Parathyroid adenoma (tissue), 2 donors: ENCODE measurements around the gene AJAP1.

ENCODE experiments used
- H2AFZ ChIP-seq: fragments of 300-600 bp; sonication (generic); one replicate; pipeline ENCODE4 v1.7.0; 2017; ENCODE audit warnings: antibody characterized with exemption, mild to moderate bottlenecking
- H3K27ac ChIP-seq: fragments of 300-600 bp; sonication (generic); one replicate; pipeline ENCODE4 v1.7.0; 2017
- H3K27me3 ChIP-seq: fragments of 300-600 bp; sonication (generic); one replicate; pipeline ENCODE4 v1.7.0; 2017; ENCODE audit warnings: low read length; ENCODE audit not compliant: control insufficient read depth, insufficient read depth
- H3K36me3 ChIP-seq: fragments of 300-600 bp; sonication (generic); one replicate; pipeline ENCODE4 v1.7.0; 2017; ENCODE audit warnings: low read length; ENCODE audit not compliant: control insufficient read depth, insufficient read depth
- H3K4me1 ChIP-seq: fragments of 300-600 bp; sonication (generic); one replicate; pipeline ENCODE4 v1.7.0; 2017; ENCODE audit warnings: control low read depth
- H3K4me2 ChIP-seq: fragments of 300-600 bp; sonication (generic); one replicate; pipeline ENCODE4 v1.7.0; 2017; ENCODE audit warnings: low read length
- H3K4me3 ChIP-seq: fragments of 300-600 bp; sonication (generic); one replicate; pipeline ENCODE4 v1.7.0; 2017; ENCODE audit warnings: low read depth, low read length
- H3K79me2 ChIP-seq: fragments of 300-600 bp; sonication (generic); one replicate; pipeline ENCODE4 v1.7.0; 2017; ENCODE audit warnings: control low read depth
- H3K9ac ChIP-seq: fragments of 300-600 bp; sonication (generic); one replicate; pipeline ENCODE4 v1.7.0; 2017; ENCODE audit warnings: mild to moderate bottlenecking
- H3K9me3 ChIP-seq: fragments of 300-600 bp; sonication (generic); one replicate; pipeline ENCODE4 v1.7.0; 2017; ENCODE audit warnings: low read length; ENCODE audit not compliant: control insufficient read depth
- TF ChIP-seq, protein P1 (sequence below): fragments of 300-600 bp; sonication (generic); IDR thresholded peaks from one replicate; pipeline ENCODE4 v1.7.0; 2017; ENCODE audit warnings: antibody characterized with exemption, mild to moderate bottlenecking
- donor health status: primary hyperparathyroidism.

The AJAP1 gene

DNA sequence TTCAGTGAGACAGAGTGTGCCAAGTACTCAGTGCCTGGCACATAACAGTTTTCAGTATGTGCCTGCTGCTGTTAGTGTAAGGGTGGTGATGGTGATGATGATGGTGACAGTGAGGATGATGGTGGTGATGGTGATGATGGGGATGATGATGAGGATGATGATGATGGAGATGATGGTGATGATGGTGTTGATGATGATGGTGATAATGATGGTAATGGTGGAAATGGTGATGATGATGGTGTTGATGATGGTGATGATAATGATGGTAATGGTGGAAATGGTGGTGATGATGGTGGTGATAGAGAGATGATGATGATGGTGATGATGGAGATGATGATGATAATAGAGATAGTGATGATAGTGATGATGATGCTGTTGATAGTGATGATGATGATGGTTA is 62.0 kb downstream of the AJAP1 start:
- Histone ChIP-seq H3K27ac (no peak overlapping the region), H3K9me3 (no peaks in the 10 kb centered on the region), H3K79me2 (peaks cover 6% of the 10 kb centered on the region), H3K9ac (no peak overlapping the region), H3K36me3 (no peaks in the 10 kb centered on the region), H3K4me1 (no peaks in the 10 kb centered on the region), H3K4me2 (no peak overlapping the region), H3K27me3 (no peaks in the 10 kb centered on the region), H2AFZ (no peak overlapping the region), H3K4me3 (no peak overlapping the region)
- TF ChIP-seq, protein P1, sequence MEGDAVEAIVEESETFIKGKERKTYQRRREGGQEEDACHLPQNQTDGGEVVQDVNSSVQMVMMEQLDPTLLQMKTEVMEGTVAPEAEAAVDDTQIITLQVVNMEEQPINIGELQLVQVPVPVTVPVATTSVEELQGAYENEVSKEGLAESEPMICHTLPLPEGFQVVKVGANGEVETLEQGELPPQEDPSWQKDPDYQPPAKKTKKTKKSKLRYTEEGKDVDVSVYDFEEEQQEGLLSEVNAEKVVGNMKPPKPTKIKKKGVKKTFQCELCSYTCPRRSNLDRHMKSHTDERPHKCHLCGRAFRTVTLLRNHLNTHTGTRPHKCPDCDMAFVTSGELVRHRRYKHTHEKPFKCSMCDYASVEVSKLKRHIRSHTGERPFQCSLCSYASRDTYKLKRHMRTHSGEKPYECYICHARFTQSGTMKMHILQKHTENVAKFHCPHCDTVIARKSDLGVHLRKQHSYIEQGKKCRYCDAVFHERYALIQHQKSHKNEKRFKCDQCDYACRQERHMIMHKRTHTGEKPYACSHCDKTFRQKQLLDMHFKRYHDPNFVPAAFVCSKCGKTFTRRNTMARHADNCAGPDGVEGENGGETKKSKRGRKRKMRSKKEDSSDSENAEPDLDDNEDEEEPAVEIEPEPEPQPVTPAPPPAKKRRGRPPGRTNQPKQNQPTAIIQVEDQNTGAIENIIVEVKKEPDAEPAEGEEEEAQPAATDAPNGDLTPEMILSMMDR = no peak

DNA sequence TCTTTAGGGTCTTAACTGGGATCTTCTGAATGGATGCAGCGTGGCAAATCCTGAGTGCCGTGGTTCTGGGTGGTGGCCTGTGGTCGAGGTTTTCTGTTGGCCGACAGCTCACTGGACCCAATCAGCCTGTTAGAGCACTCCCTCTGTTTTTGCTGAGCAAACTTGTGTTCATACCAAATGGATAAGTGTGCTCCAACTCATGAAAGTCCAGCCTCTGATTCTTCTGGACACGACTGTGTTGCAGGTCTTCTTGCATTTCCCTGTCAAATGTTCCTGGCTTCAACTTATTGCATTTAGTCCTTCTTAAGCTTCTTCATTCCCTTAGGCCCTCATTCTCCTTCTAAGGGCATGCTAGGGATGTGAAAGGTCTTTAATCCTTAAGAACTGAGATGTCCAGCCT is 63.7 kb downstream of the AJAP1 start:
- Histone ChIP-seq H3K27me3 (no peaks in the 10 kb centered on the region), H3K27ac (no peak overlapping the region), H3K4me3 (no peak overlapping the region), H2AFZ (no peak overlapping the region), H3K4me1 (no peaks in the 10 kb centered on the region), H3K36me3 (no peaks in the 10 kb centered on the region), H3K79me2 (peaks cover 6% of the 10 kb centered on the region), H3K9ac (no peak overlapping the region), H3K9me3 (no peaks in the 10 kb centered on the region), H3K4me2 (no peak overlapping the region)
- TF ChIP-seq, protein P1 = no peak

DNA sequence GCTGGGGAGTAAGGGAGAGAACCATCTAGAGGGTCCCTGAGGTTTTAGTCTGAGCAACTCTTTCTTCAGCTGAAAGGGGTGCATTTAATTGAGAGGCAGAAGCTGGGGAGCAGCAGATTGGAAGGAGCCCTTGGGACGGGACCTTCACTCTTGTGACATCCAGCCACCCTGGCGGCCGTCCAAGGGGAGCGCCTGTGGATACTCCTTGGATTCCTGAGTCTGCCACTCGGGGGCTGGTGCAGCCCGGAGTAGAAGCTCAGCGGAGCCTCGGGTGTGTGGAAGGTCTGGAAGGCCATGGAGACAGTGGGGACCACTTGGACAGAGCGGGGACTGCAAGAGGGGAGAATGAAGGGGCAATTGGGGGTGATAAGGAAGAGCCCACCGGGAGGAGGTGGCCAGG is 68.7 kb downstream of the AJAP1 start:
- Histone ChIP-seq H3K27me3 (no peaks in the 10 kb centered on the region), H3K79me2 (peaks cover 2% of the 10 kb centered on the region), H3K9ac (no peak overlapping the region), H2AFZ (no peak overlapping the region), H3K27ac (no peak overlapping the region), H3K4me2 (no peak overlapping the region), H3K9me3 (no peaks in the 10 kb centered on the region), H3K4me1 (no peaks in the 10 kb centered on the region), H3K4me3 (no peak overlapping the region), H3K36me3 (no peaks in the 10 kb centered on the region)
- TF ChIP-seq, protein P1 = no peak

DNA sequence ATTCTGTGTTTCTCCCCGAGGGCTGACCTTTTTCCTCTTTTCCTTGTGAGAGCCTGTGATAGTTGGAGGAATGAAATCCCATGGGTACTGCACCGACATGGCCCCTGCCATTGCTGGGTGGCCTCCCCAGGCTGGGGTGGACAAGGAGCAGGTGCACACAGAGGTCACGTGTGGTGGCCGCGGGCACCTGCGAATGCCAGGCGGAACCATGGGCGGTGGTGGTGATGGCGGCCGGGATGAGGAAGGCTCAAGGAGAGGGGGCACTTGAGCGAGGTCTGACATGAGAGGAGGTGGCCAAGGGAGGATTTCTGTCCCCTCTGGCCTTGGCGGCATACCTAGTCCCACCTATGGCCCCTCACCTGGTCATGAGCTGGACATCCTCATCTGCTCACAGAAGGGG is 69.6 kb downstream of the AJAP1 start:
- Histone ChIP-seq H2AFZ (no peak overlapping the region), H3K79me2 (peaks cover 2% of the 10 kb centered on the region), H3K4me1 (no peaks in the 10 kb centered on the region), H3K4me3 (no peak overlapping the region), H3K27ac (no peak overlapping the region), H3K4me2 (no peak overlapping the region), H3K9me3 (no peaks in the 10 kb centered on the region), H3K36me3 (no peaks in the 10 kb centered on the region), H3K27me3 (no peaks in the 10 kb centered on the region), H3K9ac (no peak overlapping the region)
- TF ChIP-seq, protein P1 = no peak

GRCh38 chr1:4724695-4725250 is 70.4 kb downstream of the AJAP1 start:
- H3K9me3 ChIP-seq = no peaks in the 10 kb centered on the region
- no peaks in the 10 kb centered on the region for H3K4me1 ChIP-seq
- TF ChIP-seq, protein P1 = no peak
- no peak overlapping the region for H3K9ac ChIP-seq
- H3K79me2 ChIP-seq = peaks cover 2% of the 10 kb centered on the region
- H3K27me3 ChIP-seq = no peaks in the 10 kb centered on the region
- H3K4me2 ChIP-seq = no peak overlapping the region
- no peak overlapping the region for H2AFZ ChIP-seq
- no peak overlapping the region for H3K4me3 ChIP-seq
- H3K36me3 ChIP-seq = no peaks in the 10 kb centered on the region
- no peak overlapping the region for H3K27ac ChIP-seq
